A549 (cell line): ENCODE measurements around the gene NSD2.

ENCODE experiments used
- BHLHE40 ChIP-seq: IDR thresholded peaks from 2 replicates; pipeline ENCODE4 v1.6.1; 2012; ENCODE audit warnings: low read depth, low read length, inconsistent platforms
- CEBPB ChIP-seq, 2 experiments: fragments of >200 bp in 1 of 2; sonication (Bioruptor Twin) in 1 of 2; formaldehyde crosslinking in 1 of 2; IDR thresholded peaks; 2 replicates each; pipeline ENCODE4 v1.6.1; 2012 to 2016
- EHF ChIP-seq: fragments of 250-450 bp; sonication (Bioruptor Pico); IDR thresholded peaks from 2 replicates; pipeline ENCODE4 v1.5.0; 2020; ENCODE audit warnings: mild to moderate bottlenecking
- EP300 ChIP-seq, 2 experiments: fragments of >200 bp; sonication (Bioruptor Twin); formaldehyde crosslinking; IDR thresholded peaks; 2 replicates in 1 of 2; 3 replicates in 1 of 2; pipeline ENCODE4 v1.6.1; 2016 to 2017
- JUN ChIP-seq, 2 experiments: fragments of >200 bp; sonication (Bioruptor Twin); formaldehyde crosslinking; IDR thresholded peaks; 2 replicates in 1 of 2; 3 replicates in 1 of 2; pipeline ENCODE4 v1.6.1; 2016 to 2017
- MAZ ChIP-seq: fragments of 150-350 bp; IDR thresholded peaks from 2 replicates; pipeline ENCODE4 v1.6.1; 2014; ENCODE audit warnings: antibody characterized with exemption, low read depth, low read length, borderline replicate concordance
- POLR2A ChIP-seq: IDR thresholded peaks from 2 replicates; pipeline ENCODE4 v1.6.1; 2012; ENCODE audit warnings: mild to moderate bottlenecking, low read length
- RCOR1 ChIP-seq: fragments of 150-350 bp; IDR thresholded peaks from 2 replicates; pipeline ENCODE4 v1.6.1; 2014; ENCODE audit warnings: antibody characterized with exemption, low read length, low read depth
- TF ChIP-seq, protein P1 (sequence below): fragments of >200 bp; sonication (Bioruptor Twin); formaldehyde crosslinking; IDR thresholded peaks from 3 replicates; pipeline ENCODE4 v1.5.1; 2016

DNA sequence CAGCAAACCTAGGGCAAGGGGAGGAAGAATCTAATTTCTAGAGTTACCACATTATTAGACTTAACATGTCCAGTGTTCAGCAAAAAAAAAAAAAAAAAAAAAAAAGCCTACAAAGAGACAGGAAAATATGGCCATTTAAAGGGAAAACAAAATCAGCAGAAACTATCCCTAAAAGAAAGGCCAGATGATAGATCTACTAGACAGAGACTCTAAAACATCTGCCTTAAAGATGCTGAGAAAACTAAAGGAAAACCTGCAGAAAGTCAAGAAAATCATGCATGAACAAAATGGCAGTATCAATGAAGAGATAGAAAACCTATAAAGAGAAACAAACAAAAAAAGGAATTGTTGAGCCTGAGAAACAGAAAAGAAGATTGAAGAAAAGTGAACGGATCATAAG is 93.8 kb downstream of the NSD2 start:
- TF ChIP-seq BHLHE40 (no peak), RCOR1 (no peak), EP300 (IDR thresholded peaks at IDR 0.05) (no peak), JUN (IDR thresholded peaks at IDR 0.05) (no peak), CEBPB (IDR thresholded peaks at IDR 0.05) (no peak), POLR2A (no peak), EHF (CRISPR knock-in tag) (no peak), MAZ (no peak)
- TF ChIP-seq, protein P1, sequence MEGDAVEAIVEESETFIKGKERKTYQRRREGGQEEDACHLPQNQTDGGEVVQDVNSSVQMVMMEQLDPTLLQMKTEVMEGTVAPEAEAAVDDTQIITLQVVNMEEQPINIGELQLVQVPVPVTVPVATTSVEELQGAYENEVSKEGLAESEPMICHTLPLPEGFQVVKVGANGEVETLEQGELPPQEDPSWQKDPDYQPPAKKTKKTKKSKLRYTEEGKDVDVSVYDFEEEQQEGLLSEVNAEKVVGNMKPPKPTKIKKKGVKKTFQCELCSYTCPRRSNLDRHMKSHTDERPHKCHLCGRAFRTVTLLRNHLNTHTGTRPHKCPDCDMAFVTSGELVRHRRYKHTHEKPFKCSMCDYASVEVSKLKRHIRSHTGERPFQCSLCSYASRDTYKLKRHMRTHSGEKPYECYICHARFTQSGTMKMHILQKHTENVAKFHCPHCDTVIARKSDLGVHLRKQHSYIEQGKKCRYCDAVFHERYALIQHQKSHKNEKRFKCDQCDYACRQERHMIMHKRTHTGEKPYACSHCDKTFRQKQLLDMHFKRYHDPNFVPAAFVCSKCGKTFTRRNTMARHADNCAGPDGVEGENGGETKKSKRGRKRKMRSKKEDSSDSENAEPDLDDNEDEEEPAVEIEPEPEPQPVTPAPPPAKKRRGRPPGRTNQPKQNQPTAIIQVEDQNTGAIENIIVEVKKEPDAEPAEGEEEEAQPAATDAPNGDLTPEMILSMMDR, result no peak
